Kidney epithelial cell (primary cell): Measurements from ENCODE around the gene MANEAL. TPM values are rescaled to one million over a fixed set of nuclear protein-coding genes. Genes with fewer than 3 reads are reported as not detected.

Source experiments
- DNase-seq: peaks from one replicate; pipeline ENCODE4 v3.0.0-alpha.2; 2010; ENCODE audit warnings: low read depth
- H3K27me3 ChIP-seq: 2 replicates; pipeline ENCODE4 v1.6.0; 2011; ENCODE audit warnings: low read length; ENCODE audit not compliant: control insufficient read depth, insufficient read depth
- H3K36me3 ChIP-seq: 2 replicates; pipeline ENCODE4 v1.5.1; 2011; ENCODE audit warnings: low read length; ENCODE audit not compliant: control insufficient read depth, insufficient read depth
- H3K4me3 ChIP-seq: 2 replicates; pipeline ENCODE4 v1.5.1; 2011; ENCODE audit warnings: low read depth, mild to moderate bottlenecking, control low read depth, low read length
- total RNA-seq: library from RNA; depleted of rRNA; stranded (reverse); fragments of >200 nt; gene quantifications from 2 replicates; pipeline ENCODE4 v1.2.3, GENCODE V29; 2015
- TF ChIP-seq, protein P1 (sequence below): IDR thresholded peaks from 2 replicates; pipeline ENCODE4 v1.5.1; 2011; ENCODE audit warnings: mild to moderate bottlenecking, moderate library complexity, low read length, control low read depth, inconsistent platforms; ENCODE audit not compliant: insufficient read depth, poor library complexity, severe bottlenecking

The MANEAL gene
- total RNA-seq, 1 donor from 2014 or later: 8.7 TPM

DNA sequence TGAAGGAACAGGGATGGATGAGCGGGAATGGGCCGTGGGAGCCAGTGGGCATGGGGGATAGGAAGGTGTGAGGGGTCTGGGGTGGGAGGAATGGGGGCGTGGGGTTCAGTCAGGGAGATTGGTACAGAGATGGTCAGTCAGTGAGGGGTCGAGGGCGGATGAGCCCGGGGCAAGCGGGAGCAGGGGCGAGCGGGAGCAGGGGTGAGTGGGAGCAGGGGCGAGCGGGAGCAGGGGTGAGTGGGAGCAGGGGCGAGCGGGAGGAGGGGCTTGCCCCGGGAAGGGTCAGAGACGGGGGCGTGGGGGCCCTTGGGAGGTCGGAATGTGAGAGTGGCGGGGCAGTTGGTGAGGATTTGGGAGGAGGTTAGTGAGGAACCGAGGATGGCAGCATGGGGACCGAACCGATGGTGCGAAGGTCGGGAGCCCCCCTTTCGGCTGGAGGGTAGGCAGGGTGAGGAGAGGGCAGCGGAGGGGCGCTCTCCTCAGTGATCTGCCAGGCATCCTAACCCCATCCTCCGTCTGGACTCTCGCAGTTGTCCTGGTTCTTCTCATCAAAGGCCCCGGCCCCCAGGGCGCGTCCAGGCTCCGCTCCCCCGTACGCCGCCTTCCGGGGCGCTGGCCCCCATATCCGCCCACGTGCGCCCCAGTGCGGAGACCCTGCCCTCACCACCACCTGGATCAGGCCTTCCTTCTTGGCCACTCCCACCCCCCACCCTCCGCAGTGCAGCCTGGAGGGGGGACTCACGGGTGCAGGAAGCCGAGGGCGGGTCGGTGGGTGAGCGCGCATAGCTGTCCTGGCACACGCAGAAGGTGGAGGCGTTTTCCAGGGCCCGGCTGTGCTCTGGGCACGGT is 40.0 kb upstream of the MANEAL start:
- TF ChIP-seq, protein P1, sequence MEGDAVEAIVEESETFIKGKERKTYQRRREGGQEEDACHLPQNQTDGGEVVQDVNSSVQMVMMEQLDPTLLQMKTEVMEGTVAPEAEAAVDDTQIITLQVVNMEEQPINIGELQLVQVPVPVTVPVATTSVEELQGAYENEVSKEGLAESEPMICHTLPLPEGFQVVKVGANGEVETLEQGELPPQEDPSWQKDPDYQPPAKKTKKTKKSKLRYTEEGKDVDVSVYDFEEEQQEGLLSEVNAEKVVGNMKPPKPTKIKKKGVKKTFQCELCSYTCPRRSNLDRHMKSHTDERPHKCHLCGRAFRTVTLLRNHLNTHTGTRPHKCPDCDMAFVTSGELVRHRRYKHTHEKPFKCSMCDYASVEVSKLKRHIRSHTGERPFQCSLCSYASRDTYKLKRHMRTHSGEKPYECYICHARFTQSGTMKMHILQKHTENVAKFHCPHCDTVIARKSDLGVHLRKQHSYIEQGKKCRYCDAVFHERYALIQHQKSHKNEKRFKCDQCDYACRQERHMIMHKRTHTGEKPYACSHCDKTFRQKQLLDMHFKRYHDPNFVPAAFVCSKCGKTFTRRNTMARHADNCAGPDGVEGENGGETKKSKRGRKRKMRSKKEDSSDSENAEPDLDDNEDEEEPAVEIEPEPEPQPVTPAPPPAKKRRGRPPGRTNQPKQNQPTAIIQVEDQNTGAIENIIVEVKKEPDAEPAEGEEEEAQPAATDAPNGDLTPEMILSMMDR: no peak
- H3K27me3 ChIP-seq: peaks cover 42% of the 10 kb centered on the region

DNA sequence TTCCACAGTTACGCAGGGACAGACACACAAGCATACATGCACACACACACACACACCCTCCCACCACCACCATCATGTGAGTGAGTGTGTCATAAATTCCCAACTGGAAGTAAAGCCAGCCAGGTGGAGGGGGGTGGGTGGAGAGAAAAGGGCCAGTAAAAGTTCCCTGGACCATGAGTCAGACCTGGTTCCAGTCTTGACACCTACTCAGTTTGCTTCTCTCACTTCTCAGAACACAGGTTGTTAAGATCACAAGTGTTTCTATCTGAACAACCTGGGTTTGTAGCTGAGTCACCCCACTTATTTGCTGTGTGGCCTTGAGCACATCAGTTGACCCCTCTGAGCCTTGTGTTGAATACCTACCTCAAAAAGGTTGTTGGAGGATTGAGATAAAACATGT is 38.4 kb upstream of the MANEAL start:
- Histone ChIP-seq H3K36me3 (no peaks in the 10 kb centered on the region), H3K27me3 (peaks cover 44% of the 10 kb centered on the region), H3K4me3 (no peak overlapping the region)
- TF ChIP-seq, protein P1: no peak
- DNase-seq: peak; percentile 5

More for the DNA sequence above, 40.0 kb upstream of the MANEAL start:
- DNase-seq: no peak
- no peaks in the 10 kb centered on the region for H3K36me3 ChIP-seq
- no peak overlapping the region for H3K4me3 ChIP-seq

DNA sequence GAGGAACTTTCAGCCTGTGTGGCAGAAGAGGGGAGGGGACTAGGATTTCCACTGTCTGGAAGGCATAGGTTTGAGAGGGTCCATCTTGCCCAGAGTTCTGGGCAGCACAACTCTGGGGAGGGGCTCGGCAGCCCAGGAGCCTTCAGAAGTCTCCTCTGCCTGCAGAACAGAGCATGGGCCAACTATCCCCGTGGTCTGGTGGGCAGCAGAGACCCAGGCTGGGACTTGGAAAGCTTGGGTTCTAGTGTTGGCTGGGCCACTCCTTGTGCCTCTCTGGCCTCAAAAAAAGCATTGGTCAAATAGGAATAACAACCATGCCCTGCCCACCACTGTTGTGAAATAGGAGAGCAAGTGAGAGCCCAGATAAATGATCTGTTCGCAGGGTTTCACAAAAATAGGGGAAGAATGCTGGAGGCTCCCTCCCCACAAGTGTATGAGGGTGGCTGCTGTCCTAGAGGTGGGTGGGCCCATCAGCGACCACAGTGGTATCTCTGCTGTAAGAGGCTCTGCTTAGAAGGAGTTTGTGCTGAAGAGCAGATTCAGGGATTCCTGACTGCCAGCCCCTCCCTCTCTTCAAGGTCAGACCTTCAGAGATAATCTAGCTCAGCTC is 37.6 kb upstream of the MANEAL start:
- H3K4me3 ChIP-seq: no peak overlapping the region
- H3K36me3 ChIP-seq: no peaks in the 10 kb centered on the region
- TF ChIP-seq, protein P1: no peak
- peaks cover 44% of the 10 kb centered on the region for H3K27me3 ChIP-seq
- DNase-seq: no peak

DNA sequence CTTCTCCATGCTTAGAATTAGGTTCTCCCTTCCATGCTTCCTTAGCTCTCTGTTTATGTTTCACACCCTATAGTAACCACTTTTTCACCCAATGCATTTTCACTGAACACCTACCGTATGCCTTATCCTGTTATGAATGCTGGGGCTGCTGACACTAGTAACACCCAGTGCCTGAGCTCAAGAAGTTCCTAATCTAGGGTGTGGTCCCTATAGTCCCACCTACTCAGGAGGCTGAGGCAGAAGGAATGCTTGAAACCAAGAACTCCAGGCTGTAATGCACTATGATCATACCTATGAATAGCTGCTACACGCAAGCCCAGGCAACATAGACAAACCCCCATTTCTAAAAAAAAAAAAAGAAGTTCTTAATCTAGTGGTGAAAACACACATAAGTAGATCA is 34.2 kb upstream of the MANEAL start:
- H3K27me3 ChIP-seq: peaks cover 46% of the 10 kb centered on the region
- TF ChIP-seq, protein P1: no peak

DNA sequence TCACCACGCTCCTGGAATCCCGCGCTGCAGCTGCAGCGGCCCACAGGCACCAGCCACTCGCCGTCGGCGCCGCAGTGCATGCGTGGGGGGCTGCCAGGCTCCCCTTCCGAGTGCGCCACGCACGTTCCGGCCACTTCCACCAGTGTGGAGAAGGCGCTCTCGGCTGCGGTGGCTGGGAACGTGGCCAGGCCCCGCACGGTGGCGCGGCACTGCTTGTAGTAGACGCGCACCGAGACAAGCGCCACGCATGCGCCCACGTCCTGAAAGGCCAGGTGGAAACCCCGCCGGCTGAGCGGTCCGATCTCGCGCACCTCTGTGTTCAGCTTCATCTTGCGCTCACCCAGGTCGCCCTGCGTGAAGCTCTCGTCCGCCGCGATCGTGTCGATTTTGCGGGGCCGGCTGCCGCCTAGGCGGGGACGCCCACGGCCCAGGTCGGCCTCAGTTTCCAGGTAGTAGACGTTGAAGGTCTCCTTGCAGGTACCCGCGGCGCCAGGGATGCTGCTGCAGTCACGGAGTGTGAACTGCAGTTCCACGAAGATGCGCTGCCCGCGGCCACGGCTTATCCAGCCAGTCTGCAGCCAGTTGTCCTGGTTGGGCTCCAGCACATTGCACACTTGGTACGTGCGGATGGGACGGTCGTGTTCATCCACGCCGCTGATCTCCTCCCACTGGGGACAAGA is 32.1 kb upstream of the MANEAL start:
- no peaks in the 10 kb centered on the region for H3K36me3 ChIP-seq
- TF ChIP-seq, protein P1: no peak
- H3K27me3 ChIP-seq: peaks cover 55% of the 10 kb centered on the region
- H3K4me3 ChIP-seq: no peak overlapping the region
- no peak for DNase-seq

More for the DNA sequence above, 34.2 kb upstream of the MANEAL start:
- Histone ChIP-seq H3K4me3 (no peak overlapping the region), H3K36me3 (no peaks in the 10 kb centered on the region)
- no peak for DNase-seq
